ENCODE results near the gene NATD1.
"Not testable (repeated sequence)": the region's sequence is repeated elsewhere in the genome, so short reads cannot be mapped to it uniquely, and the experiment has no call there.

NATD1 gene

GRCh38 chr17:21247552-21248258, 5.5 kb downstream of the NATD1 start:
- no peak for DNase-seq

- DNase-seq, result no peak
Measured at GRCh38 chr17:21246698-21247097, 6.5 kb downstream of the NATD1 start.

- peak in 1 of 56 donors; percentile 16 for DNase-seq
Measured at GRCh38 chr17:21245639-21246084, 7.5 kb downstream of the NATD1 start.

GRCh38 chr17:21243516-21244303, 9.5 kb downstream of the NATD1 start:
- no peak for DNase-seq

GRCh38 chr17:21242780-21243515, 10.3 kb downstream of the NATD1 start:
- no peak for DNase-seq

- no peak for DNase-seq
Measured at GRCh38 chr17:21242026-21242697, 11.0 kb downstream of the NATD1 start.

- no peak for DNase-seq
Measured at GRCh38 chr17:21241564-21241963, 11.6 kb downstream of the NATD1 start.

GRCh38 chr17:21240369-21241055, 12.7 kb downstream of the NATD1 start:
- DNase-seq, result no peak

- DNase-seq, result no peak
Measured at GRCh38 chr17:21239680-21240368, 13.4 kb downstream of the NATD1 start.

GRCh38 chr17:21235921-21236320, 17.3 kb downstream of the NATD1 start:
- DNase-seq, result no peak

- DNase-seq, result no peak
Measured at GRCh38 chr17:21233581-21234347, 19.4 kb downstream of the NATD1 start.

GRCh38 chr17:21232033-21232749, 21.0 kb downstream of the NATD1 start:
- DNase-seq, result no peak

- DNase-seq, result no peak
Measured at GRCh38 chr17:21231533-21231932, 21.7 kb downstream of the NATD1 start.

- no peak for DNase-seq
Measured at GRCh38 chr17:21228845-21229244, 24.4 kb downstream of the NATD1 start.

- DNase-seq, result no peak
Measured at GRCh38 chr17:21228111-21228510, 25.1 kb downstream of the NATD1 start.

- DNase-seq, result not testable (repeated sequence)
Measured at GRCh38 chr17:21227277-21227676, 25.9 kb downstream of the NATD1 start.

GRCh38 chr17:21223086-21223485, 30.1 kb downstream of the NATD1 start:
- DNase-seq, result no peak

- DNase-seq, result no peak
Measured at GRCh38 chr17:21218831-21219380, 34.3 kb downstream of the NATD1 start.
